GM10248 (cell line): ENCODE results near the gene RNLS.

Experiments used
- CTCF ChIA-PET: fragments of 300-600 bp; sonication (Branson Sonifier 250); formaldehyde crosslinking; extraction: SDS; loops from one replicate; lab custom pipeline; 2021; ENCODE audit warnings: antibody characterized with exemption; lab: Yijun Ruan, JAX
- POLR2A ChIA-PET: fragments of 350-650 bp; sonication (Branson Sonifier 250); formaldehyde crosslinking; extraction: SDS; loops from one replicate; lab custom pipeline; 2020; ENCODE audit warnings: antibody characterized with exemption; lab: Yijun Ruan, JAX
- DNase-seq: peaks from one replicate; pipeline ENCODE4 v3.0.0; 2012; ENCODE audit errors: extremely low spot score
- TF ChIP-seq, protein P1 (sequence below): IDR thresholded peaks from 2 replicates; pipeline ENCODE4 v1.5.1; 2012; ENCODE audit warnings: mild to moderate bottlenecking, low read depth; ENCODE audit errors: extremely low read depth, missing control alignments, control extremely low read depth

Gene RNLS

GRCh38 chr10:88411772-88412349 lies 171.3 kb downstream of the RNLS start:
- ChIA-PET CTCF (interaction anchor here (1.9 kb wide), 1 partner anchor 22 kb away, joined by 6 read pairs; no protein-coding TSS in a partner anchor), POLR2A (no interaction called here)
- DNase-seq, result no peak
- TF ChIP-seq, protein P1, sequence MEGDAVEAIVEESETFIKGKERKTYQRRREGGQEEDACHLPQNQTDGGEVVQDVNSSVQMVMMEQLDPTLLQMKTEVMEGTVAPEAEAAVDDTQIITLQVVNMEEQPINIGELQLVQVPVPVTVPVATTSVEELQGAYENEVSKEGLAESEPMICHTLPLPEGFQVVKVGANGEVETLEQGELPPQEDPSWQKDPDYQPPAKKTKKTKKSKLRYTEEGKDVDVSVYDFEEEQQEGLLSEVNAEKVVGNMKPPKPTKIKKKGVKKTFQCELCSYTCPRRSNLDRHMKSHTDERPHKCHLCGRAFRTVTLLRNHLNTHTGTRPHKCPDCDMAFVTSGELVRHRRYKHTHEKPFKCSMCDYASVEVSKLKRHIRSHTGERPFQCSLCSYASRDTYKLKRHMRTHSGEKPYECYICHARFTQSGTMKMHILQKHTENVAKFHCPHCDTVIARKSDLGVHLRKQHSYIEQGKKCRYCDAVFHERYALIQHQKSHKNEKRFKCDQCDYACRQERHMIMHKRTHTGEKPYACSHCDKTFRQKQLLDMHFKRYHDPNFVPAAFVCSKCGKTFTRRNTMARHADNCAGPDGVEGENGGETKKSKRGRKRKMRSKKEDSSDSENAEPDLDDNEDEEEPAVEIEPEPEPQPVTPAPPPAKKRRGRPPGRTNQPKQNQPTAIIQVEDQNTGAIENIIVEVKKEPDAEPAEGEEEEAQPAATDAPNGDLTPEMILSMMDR, result no peak

DNA sequence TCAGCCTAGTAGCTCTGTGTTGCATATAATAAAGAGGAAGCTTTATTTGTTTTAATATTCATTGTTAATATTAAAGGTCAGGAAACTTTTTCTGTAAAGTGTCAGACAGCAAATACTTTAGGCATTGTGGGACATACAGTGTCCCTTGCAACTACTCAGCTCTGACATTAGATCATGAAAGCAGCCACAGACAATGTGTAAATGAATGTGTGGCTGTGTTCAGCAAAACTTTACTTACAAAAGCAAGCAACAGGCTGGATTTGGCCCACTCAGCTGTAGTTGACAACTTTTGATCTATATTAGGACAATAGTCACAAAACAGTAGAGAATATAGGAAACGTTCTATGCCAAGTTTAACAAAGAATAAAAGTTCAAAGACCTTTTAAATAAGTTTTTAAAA lies 173.3 kb downstream of the RNLS start:
- ChIA-PET POLR2A (no interaction called here), CTCF (interaction anchor here (2.8 kb wide), 1 partner anchor 21 kb away, joined by 14 read pairs; no protein-coding TSS in a partner anchor)
- DNase-seq, result no peak
- TF ChIP-seq, protein P1, result no peak

DNA sequence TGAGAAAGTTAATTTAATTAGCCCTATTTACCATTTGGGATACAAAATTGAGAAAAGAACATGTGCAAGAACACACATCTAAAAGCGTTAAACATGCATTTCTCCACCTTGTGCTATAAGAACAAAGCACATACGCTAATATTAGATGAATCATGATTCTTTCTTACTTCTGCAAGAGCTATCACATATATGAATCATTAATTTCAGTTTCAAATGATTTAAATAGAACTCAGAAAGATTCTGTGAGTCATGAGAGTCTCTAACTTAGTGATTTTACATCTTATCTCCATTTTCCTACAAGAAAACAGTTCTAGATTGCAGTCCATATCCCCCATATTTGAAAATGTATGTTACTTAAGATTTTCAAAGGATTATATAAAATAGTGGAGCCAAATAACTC lies 173.9 kb downstream of the RNLS start:
- POLR2A ChIA-PET, result no interaction called here
- CTCF ChIA-PET, result interaction anchor here (2.8 kb wide), 1 partner anchor 20 kb away, joined by 14 read pairs; no protein-coding TSS in a partner anchor
- no peak for DNase-seq
- TF ChIP-seq, protein P1, result no peak

- ChIA-PET POLR2A (interaction anchor here (0.6 kb wide), 1 partner anchor 63 kb away, joined by 4 read pairs; no protein-coding TSS in a partner anchor), CTCF (interaction anchor here (2.8 kb wide), 1 partner anchor 19 kb away, joined by 14 read pairs; no protein-coding TSS in a partner anchor)
- no peak for DNase-seq
- TF ChIP-seq, protein P1, result no peak
Measured at GRCh38 chr10:88408096-88408495, 175.0 kb downstream of the RNLS start.

DNA sequence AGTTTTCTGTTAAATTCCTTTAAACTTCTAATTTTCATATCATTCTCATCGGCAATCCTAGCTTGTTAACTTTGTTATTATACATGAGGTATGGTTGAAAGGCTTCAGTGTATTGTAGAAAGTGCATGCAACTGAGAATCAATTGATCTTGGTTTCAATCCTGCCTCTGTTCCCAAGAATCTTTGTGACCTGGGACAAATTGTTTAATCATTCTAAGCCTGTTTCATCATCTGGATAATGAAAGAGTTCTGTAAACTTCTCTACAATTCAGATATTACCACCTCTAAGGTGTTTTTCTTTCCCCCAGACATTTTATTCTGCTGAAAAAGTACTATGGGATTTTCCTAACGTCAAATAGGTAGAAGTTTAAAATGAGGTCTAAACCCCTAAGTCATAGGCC lies 179.0 kb downstream of the RNLS start:
- POLR2A ChIA-PET, result no interaction called here
- DNase-seq, result no peak
- TF ChIP-seq, protein P1, result no peak
- CTCF ChIA-PET, result interaction anchor here (0.8 to 2.0 kb wide), 4 partner anchors 12 to 16 kb away, joined by 3 to 6 read pairs (median 4); no protein-coding TSS in a partner anchor

DNA sequence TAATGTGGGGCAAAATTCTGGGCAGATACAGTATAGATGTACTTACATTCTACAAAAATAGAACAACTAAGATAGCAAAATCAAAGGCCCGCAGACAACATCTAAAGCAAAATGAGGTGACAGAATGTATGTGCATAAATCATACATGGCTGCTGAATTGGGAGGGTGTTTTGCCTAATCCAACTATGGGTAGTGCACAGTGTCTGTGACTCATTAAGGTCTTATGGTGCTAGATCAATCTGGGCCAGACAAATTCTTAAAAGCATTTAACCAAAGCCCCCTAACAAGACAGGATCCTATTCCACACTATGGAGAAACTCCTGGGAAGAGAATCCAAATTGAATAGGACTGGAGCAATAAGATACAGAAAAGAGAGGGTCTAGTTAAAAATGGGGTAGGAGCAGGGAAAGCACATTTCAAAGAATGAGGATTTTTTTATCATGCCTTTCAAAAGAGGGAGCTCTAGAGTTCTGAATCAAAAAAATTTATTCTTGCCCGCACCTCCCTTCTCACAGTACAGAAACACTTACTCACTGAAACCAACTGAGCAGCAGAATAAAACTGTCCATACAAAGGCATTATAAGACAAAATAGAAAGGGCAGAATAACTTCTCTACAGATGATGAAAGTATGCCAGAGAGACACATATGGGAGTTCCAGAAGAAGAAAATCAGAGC lies 181.3 kb downstream of the RNLS start:
- CTCF ChIA-PET, result interaction anchor here (1.0 kb wide), 1 partner anchor 24 kb away, joined by 4 read pairs; no protein-coding TSS in a partner anchor
- POLR2A ChIA-PET, result no interaction called here
- no peak for DNase-seq
- TF ChIP-seq, protein P1, result no peak
